HG03135 (cell line): Measurements from ENCODE around the gene HSD17B8.

Experiments
- ATAC-seq: cut with Tn5 transposase; IDR thresholded peaks from one replicate; pipeline ENCODE4 v1.9.1; 2021; ENCODE audit warnings: mild to moderate bottlenecking, moderate library complexity; ENCODE audit not compliant: unreplicated experiment

Gene HSD17B8

GRCh38 chr6:33204415-33205190, at the start of gene HSD17B8:
Gene HSD17B8 (plus strand): TSS chr6:33204655. CDS start chr6:33204669, 14 bp downstream.
- peak; percentile 35 for ATAC-seq

- ATAC-seq: no peak
Measured at GRCh38 chr6:33156561-33156960, 47.9 kb upstream of the HSD17B8 start.

GRCh38 chr6:33156964-33157363, 47.5 kb upstream of the HSD17B8 start:
- ATAC-seq: no peak

GRCh38 chr6:33160096-33160495, 44.4 kb upstream of the HSD17B8 start:
- no peak for ATAC-seq

GRCh38 chr6:33160728-33161344, 43.6 kb upstream of the HSD17B8 start:
- no peak for ATAC-seq

GRCh38 chr6:33161354-33162331, 42.8 kb upstream of the HSD17B8 start:
- no peak for ATAC-seq

- no peak for ATAC-seq
Measured at GRCh38 chr6:33163540-33163939, 40.9 kb upstream of the HSD17B8 start.

GRCh38 chr6:33164176-33164575, 40.3 kb upstream of the HSD17B8 start:
- ATAC-seq: no peak

- ATAC-seq: no peak
Measured at GRCh38 chr6:33164665-33165373, 39.6 kb upstream of the HSD17B8 start.

GRCh38 chr6:33165581-33166258, 38.7 kb upstream of the HSD17B8 start:
- no peak for ATAC-seq

GRCh38 chr6:33166363-33166762, 38.1 kb upstream of the HSD17B8 start:
- no peak for ATAC-seq

- no peak for ATAC-seq
Measured at GRCh38 chr6:33166811-33167210, 37.6 kb upstream of the HSD17B8 start.

GRCh38 chr6:33167374-33168283, 36.8 kb upstream of the HSD17B8 start:
- no peak for ATAC-seq

GRCh38 chr6:33168284-33168601, 36.2 kb upstream of the HSD17B8 start:
- no peak for ATAC-seq

- no peak for ATAC-seq
Measured at GRCh38 chr6:33168639-33169038, 35.8 kb upstream of the HSD17B8 start.

GRCh38 chr6:33169291-33170175, 34.9 kb upstream of the HSD17B8 start:
- no peak for ATAC-seq

- ATAC-seq: no peak
Measured at GRCh38 chr6:33170176-33171015, 34.1 kb upstream of the HSD17B8 start.
